Measurements from ENCODE around the gene FNDC11. TPM values are rescaled to one million over a fixed set of nuclear protein-coding genes. Genes with fewer than 3 reads are reported as not detected.

Gene FNDC11
- total RNA-seq, 2 donors from 2014 or later: 1.8 to 12.1 TPM

DNA sequence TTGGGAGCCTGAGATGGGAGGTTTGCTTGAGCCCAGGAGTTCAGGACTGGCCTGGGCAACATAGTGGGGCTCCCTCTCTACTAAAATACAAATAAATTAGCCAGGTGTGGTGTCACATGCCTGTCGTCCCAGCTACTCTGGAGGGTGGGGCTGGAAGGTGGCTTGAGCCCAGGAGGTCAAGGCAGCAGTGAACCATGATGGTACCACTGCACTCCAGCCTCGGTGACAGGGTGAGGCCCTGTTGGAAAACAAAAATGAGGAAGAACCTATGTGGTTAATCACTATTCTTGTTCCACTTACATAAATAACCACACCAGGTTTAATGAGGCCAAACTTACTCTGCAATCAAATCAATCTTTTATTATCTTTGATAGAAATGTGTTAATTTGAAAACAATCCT, 28.0 kb upstream of the FNDC11 start:
- WGBS: 22% methylated on average over 2 of the region's 2 CpGs
- Histone ChIP-seq H3K27me3 (replicated peaks; ENCODE audit: insufficient read depth) (no peaks in the 10 kb centered on the region), H3K27ac (no peak overlapping the region), H3K36me3 (no peaks in the 10 kb centered on the region), H3K4me3 (no peak overlapping the region), H3K9me3 (no peaks in the 10 kb centered on the region), H3K4me1 (replicated peaks) (peaks cover 10% of the 10 kb centered on the region)
- DNase-seq (ENCODE audit: low spot score): no peak
- intact Hi-C loops (cut with DNase I): no loop called here
- no peak for TF ChIP-seq POLR2AphosphoS5 (IDR thresholded peaks at IDR 0.05)

DNA sequence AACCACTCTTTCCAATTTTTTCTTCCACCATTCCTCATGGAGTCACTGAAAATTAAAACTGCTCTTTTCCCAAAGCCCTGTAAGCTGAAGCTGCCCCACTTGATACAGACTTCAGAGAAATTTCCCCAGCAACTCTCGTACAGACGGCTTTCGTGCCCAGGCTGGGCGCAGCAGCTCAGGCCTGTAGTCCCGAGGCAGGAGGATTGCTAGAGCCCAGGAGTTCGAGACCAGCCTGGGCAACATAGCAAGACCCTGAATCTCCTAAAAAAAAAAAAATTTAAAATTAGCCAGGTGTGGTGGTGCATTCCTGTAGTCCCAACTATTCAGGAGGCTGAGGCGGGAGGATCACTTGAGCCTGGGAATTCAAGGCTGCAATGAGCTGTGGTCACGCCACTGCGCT, 26.8 kb upstream of the FNDC11 start:
- Histone ChIP-seq H3K27me3 (replicated peaks; ENCODE audit: insufficient read depth) (no peaks in the 10 kb centered on the region), H3K4me3 (no peak overlapping the region), H3K4me1 (replicated peaks) (peaks cover 4% of the 10 kb centered on the region), H3K36me3 (no peaks in the 10 kb centered on the region), H3K27ac (no peak overlapping the region), H3K9me3 (no peaks in the 10 kb centered on the region)
- DNase-seq (ENCODE audit: low spot score): no peak
- TF ChIP-seq POLR2A (IDR thresholded peaks at IDR 0.05) (no peak), POLR2AphosphoS5 (IDR thresholded peaks at IDR 0.05) (no peak), CTCF (IDR thresholded peaks at IDR 0.05) (no peak)
- WGBS: 84% methylated on average over 9 of the region's 9 CpGs
- intact Hi-C loops (cut with DNase I): no loop called here

GRCh38 chr20:63529180-63529860, 24.6 kb upstream of the FNDC11 start:
- Histone ChIP-seq H3K4me3 (no peak overlapping the region), H3K9me3 (no peaks in the 10 kb centered on the region), H3K36me3 (no peaks in the 10 kb centered on the region), H3K27me3 (replicated peaks; ENCODE audit: insufficient read depth) (no peaks in the 10 kb centered on the region), H3K27ac (no peak overlapping the region), H3K4me1 (replicated peaks) (no peaks in the 10 kb centered on the region)
- no peak for TF ChIP-seq CTCF (IDR thresholded peaks at IDR 0.05)
- TF ChIP-seq POLR2AphosphoS5 (IDR thresholded peaks at IDR 0.05): no peak
- TF ChIP-seq POLR2A (IDR thresholded peaks at IDR 0.05): no peak
- intact Hi-C loops (cut with DNase I): no loop called here
- no peak for DNase-seq (ENCODE audit: low spot score)
- WGBS: 77% methylated on average over 16 of the region's 27 CpGs

GRCh38 chr20:63529861-63530787, 23.8 kb upstream of the FNDC11 start:
- no peaks in the 10 kb centered on the region for H3K27me3 ChIP-seq (replicated peaks; ENCODE audit: insufficient read depth)
- H3K9me3 ChIP-seq: no peaks in the 10 kb centered on the region
- H3K4me1 ChIP-seq (replicated peaks): no peaks in the 10 kb centered on the region
- WGBS: 75% methylated on average over 29 of the region's 39 CpGs
- TF ChIP-seq POLR2A (IDR thresholded peaks at IDR 0.05) (no peak), CTCF (IDR thresholded peaks at IDR 0.05) (no peak), POLR2AphosphoS5 (IDR thresholded peaks at IDR 0.05) (no peak)
- H3K4me3 ChIP-seq: no peak overlapping the region
- DNase-seq (ENCODE audit: low spot score): no peak
- intact Hi-C loops (cut with DNase I): loop anchor here (10.0 kb wide), 1 partner anchor 335 kb away; the partner anchor contains the start of genes ABHD16B and TPD52L2
- no peaks in the 10 kb centered on the region for H3K36me3 ChIP-seq
- H3K27ac ChIP-seq: no peak overlapping the region

DNA sequence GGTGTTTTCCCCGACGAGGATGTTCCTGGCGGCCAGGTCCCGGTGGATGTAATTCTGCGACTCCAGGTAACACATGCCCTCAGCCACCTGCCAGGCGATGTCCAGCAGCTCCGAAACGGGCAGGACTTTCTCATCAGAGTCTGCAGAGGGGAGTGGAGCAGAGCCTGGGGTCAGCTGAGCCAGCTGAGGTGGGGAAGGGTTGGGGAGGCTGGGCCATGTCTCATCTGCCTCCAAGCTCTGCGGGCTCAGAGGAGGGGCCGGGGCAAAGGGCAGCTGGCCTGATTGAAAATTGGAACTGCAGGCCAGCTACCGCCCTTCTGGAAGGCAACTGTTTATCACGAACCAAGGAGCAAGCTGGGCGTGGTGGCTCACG, 23.2 kb upstream of the FNDC11 start:
- intact Hi-C loops (cut with DNase I): loop anchor here (10.0 kb wide), 1 partner anchor 334 kb away; the partner anchor contains the start of genes ABHD16B and TPD52L2

More for the DNA sequence above, 23.2 kb upstream of the FNDC11 start:
- DNase-seq (ENCODE audit: low spot score): no peak
- H3K4me1 ChIP-seq (replicated peaks): no peaks in the 10 kb centered on the region
- TF ChIP-seq POLR2AphosphoS5 (IDR thresholded peaks at IDR 0.05): no peak
- no peak for TF ChIP-seq CTCF (IDR thresholded peaks at IDR 0.05)
- TF ChIP-seq POLR2A (IDR thresholded peaks at IDR 0.05): no peak
- H3K4me3 ChIP-seq: no peak overlapping the region
- H3K9me3 ChIP-seq: no peaks in the 10 kb centered on the region
- 75% methylated on average over 14 of the region's 14 CpGs for WGBS
- H3K27ac ChIP-seq: no peak overlapping the region
- H3K36me3 ChIP-seq: no peaks in the 10 kb centered on the region
- H3K27me3 ChIP-seq (replicated peaks; ENCODE audit: insufficient read depth): no peaks in the 10 kb centered on the region

All from prostate gland (tissue), 2 donors.